Heart left ventricle (tissue), 13 donors: ENCODE data around the gene MRPL18.

ENCODE experiments used
- CTCF ChIP-seq, 12 donors: fragments of 200-600 bp; sonication (generic) in 4 of 12; IDR thresholded peaks; one replicate each; pipeline versions ENCODE4 v1.5.0 to v1.8.0; 2018 to 2022; ENCODE audit warnings: antibody characterized with exemption in 12 of 12, mild to moderate bottlenecking in 5 of 12
- POLR2A ChIP-seq, 2 donors: fragments of 450-650 bp; IDR thresholded peaks; one replicate each; pipeline ENCODE4 v1.6.1; 2017; ENCODE audit warnings: antibody characterized with exemption in 2 of 2, mild to moderate bottlenecking in 2 of 2, moderate library complexity in 2 of 2
- donor health status: ischemic (EF 13 %, LVEDD 7.1; RV severe dilation, severe dysfunction).
- donor health status: DM: no; HTN: yes; CAD: no.
- donor health status: DM: no; HTN: no; CAD: no.
- donor health status: ischemic (EF 25% LVEDD 6.9; RV normal size, moderate dysfunction).
- donor health status: ischemic (EF 25% LVEDD 5.7; RV mildly dilated, moderate dysfunction).
- donor health status: ischemic (EF 35%, LVEDD 5.7; RV mildly dilated, moderate dysfunction).
- donor health status: nonischemic (EF 11% LVEDD 7.7; RV severe dilation, severe dysfunction).
- donor health status: DM: yes; HTN: yes; CAD: no.
- donor health status: PGD.
- donor health status: ischemic (EF 29% LVEDD 5.4; RV normal size, mild dysfunction).
- donor health status: nonischemic (EF 23%, LVEDD 6.1; RV moderate dilation, normal function).

GRCh38 chr6:159766906-159767305 is 23.4 kb upstream of the MRPL18 start:
- TF ChIP-seq POLR2A (IDR thresholded peaks at IDR 0.05) = no peak
- TF ChIP-seq CTCF (IDR thresholded peaks at IDR 0.05) = no peak
